ENCODE measurements around the gene FLT1.

FLT1 gene

DNA sequence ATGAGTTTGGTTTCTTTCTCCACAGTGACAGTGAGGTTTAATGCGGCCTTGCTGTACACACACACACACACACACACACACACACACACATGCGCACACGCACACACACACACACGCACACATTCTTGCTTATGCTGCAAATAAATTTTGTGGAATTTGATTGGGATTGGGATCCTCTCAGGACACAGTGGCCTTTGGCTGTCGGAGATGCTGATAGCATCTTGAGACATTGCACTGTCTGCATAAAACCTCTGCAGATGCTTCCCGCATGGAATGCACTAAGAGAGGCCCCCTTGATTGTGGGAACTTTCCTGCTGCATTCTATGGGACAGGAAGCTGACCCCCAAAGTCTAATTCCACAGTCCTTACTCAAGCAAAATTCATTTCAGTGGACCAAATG lies 145.6 kb downstream of the FLT1 start:
- DNase-seq (ENCODE audit: low read depth in 4 of 4, low spot score in 1 of 4) = no peak

DNA sequence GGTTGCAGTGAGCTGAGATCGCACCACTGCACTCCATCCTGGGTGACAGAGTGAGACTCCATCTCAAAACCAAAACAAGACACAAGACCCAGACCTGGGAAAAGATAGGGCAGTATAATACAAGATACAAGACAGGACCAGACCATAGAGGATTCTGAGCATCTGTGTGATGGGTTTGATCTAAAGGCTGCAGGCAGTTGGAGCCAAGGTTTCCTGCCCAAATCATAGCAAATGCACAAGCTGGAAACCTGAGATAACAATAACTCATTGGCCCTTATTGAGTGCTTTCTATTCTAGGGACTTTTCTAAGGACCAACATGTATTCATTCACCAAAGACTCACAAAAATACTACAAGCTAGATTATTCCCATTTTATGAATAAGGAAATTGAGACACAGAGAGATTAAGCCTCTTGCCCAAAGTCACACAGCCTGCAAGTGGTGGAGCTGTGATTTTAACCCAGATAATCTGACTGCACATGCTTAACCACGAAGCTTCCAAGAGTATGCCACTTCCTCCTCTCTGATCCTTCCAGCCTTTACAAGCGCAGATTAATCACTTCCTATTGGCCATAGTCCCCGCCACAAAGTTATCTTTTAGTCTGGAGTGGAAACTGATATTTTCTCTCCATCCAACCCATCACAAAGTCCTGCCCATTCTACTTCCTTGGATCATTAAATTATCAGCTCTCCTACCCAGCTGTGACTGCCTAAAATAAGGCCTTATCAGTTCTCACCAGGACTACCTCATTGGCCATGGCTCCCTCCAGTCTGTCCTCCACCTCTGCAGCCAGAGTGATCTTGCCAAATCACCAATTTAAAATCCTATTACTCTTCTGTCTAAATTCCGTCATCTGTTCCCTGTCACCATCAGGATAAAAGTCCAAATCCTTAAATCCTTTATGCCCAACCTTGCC lies 147.2 kb downstream of the FLT1 start:
- no peak for DNase-seq (ENCODE audit: low read depth in 4 of 4, low spot score in 1 of 4)

GRCh38 chr13:28346154-28346553 lies 148.8 kb downstream of the FLT1 start:
- no peak for DNase-seq (ENCODE audit: low read depth in 4 of 4, low spot score in 1 of 4)

DNA sequence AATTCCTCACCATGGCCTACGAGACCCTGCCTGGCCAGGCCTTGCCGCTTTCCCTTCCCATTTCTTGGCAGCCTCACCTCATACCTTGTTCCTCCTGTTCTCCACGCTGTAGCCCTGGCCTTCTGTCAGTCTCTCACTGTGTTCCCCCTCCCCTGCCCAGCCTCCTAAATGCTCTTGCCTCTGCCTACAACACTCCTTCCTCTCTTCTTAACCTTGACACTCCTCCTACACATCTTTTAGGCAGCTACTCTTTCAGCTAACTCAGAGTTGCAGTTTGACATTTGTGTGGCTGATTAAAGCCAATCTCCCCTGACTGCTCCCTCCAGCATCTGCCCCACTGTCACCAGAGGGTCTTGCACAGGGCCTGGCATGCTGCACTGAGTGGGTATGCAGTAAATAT lies 150.8 kb downstream of the FLT1 start:
- DNase-seq (ENCODE audit: low read depth in 4 of 4, low spot score in 1 of 4) = no peak

- no peak for DNase-seq (ENCODE audit: low read depth in 4 of 4, low spot score in 1 of 4)
Observed at GRCh38 chr13:28342251-28342650, 152.7 kb downstream of the FLT1 start.

DNA sequence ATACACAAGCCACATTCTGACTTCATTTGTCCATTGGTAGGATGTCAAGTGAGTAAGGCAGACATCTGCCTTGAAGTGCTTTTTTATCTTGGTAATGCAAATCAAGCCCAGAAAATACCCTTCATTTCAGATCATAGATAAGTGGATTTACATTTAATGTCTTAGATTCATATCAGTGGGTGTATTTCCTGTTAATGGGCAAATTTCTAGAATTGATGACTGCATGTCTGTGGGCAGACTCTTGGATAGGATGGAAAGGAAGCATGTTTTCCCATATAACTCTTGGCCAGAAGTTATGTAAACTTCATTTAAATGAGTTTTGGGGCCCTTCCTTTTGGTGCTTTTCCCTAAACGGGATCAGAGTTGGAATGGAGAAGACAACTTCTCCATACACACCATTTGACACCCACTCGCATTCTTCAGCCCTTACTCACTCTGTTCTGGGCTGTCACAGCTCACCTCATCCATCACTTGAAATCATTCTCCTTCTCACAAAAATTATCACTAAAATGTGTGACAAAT lies 154.6 kb downstream of the FLT1 start:
- no peak for DNase-seq (ENCODE audit: low read depth in 4 of 4, low spot score in 1 of 4)

GRCh38 chr13:28339419-28339818 lies 155.5 kb downstream of the FLT1 start:
- DNase-seq (ENCODE audit: low read depth in 4 of 4, low spot score in 1 of 4) = no peak

DNA sequence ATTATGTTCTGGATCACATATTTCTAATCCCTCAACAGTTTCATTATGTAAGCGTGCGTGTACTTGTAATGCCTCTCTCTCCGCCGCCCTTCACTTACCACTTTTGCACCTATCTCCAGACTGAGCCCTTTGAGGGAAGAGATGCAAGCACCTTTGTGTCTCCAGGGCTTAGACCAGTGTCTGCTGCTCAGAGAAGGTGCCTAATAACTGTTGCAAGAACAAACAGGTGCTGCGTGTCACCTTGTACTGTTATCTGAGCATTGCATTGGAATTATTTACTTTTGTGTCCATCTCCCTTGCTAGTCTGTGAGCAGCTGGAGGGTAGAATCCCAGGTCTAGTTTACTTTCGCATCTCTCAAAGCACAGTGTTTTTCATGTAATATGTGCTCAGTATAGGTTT lies 156.2 kb downstream of the FLT1 start:
- DNase-seq (ENCODE audit: low read depth in 4 of 4, low spot score in 1 of 4) = no peak

DNA sequence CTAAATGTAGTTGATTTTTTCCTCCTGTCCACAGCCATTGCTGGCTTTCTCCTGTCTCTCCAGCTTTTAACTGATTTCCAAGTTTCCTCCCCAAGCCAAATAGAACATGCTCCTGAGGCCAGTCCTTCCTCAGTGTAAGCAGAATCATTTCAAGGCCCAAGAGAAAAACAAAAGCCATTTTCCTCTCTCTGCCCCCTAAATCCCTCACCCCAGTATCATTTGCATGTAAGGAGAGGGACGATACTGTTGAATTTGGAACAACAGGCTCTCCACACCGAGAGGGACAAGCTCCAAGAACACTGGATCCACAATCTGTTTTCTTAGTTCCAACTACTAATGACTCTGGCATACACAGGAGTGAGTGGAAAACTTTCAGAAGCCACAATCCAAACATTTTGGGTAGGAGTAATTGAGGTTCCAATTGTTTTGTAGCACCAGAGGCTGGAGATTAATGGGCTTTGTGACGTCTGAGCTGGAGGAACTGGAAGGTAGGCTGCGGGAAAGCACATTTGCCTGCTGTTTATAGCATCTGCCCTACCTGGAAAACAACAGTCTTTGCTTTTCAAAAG lies 156.8 kb downstream of the FLT1 start:
- DNase-seq (ENCODE audit: low read depth in 4 of 4, low spot score in 1 of 4) = no peak

DNA sequence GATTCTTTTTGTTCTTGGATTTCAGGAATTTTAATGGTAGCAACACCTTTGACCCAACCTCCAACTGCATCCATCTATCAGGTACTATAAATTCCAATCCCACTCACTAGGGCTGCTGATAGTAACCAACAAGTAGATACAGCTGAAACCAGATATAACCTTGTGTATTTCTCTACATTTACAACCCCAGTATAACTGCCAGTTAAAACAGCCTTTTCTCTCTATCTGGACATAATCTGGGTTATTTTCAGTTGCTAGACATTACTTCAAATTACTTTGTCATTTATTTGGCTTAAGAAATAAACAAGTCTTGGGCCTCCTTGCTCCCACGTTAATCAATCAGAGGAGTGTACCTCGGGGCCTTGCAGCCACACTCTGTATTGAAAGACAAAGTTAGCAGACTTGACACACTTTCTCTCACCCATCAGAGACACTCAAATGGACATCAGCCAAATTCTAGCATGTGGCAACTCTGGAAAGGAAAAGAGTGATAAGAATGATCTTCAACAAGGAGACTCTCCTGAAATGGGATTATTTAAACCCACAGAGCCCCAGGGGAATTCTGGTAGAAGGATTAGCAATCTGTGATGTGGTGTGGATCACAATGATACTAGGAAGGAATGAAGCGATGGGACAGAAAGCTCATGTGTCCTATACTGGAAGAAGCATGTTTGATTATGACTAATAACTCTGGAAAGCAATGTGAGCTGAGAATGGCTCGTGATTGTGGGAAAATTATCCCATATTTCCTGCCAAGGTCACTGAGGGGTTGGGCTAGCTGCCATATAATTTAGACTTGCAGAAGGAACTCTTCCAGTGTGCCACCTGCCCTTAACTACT lies 157.5 kb downstream of the FLT1 start:
- DNase-seq (ENCODE audit: low read depth in 4 of 4, low spot score in 1 of 4) = no peak

GRCh38 chr13:28336193-28336657 lies 158.7 kb downstream of the FLT1 start:
- no peak for DNase-seq (ENCODE audit: low read depth in 4 of 4, low spot score in 1 of 4)

GRCh38 chr13:28333204-28333881 lies 161.6 kb downstream of the FLT1 start:
- no peak for DNase-seq (ENCODE audit: low read depth in 4 of 4, low spot score in 1 of 4)

DNA sequence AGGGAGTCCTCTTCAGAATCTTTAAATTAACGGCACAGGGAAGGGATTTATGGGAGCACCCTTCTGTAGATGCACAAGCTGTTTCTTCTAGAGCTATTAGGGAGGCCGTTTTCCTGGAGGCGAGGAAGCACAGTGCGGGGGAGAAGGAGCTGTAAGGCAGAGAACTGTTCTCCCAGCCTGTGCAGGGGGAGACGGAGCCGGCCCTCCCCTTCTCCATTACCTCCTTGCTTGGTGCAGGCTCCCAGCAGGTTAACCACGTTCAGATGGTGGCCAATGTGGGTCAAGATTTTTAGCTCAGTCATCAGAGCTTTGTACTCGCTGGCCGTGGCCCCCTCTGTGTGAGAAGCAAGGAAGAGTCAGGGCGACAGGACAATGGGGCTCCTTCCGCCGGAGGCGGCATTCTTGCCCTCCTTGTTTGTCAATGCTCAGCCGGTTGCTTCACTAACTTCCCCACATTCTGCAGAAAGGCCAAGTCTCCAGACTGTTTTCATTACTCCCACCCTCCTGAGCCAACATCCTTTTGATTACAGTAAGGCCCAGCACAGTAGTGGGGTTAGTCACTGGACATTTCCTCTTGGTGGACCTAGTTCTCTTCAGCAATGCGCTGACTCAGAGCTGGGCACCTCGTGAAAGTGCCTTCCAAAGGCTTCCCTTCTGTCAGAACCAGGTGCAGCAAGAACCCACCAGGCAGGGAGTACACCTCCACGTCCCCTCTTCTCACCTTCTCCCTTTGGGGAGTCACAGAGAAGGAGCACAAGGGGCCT lies 165.4 kb downstream of the FLT1 start:
- DNase-seq (ENCODE audit: low read depth in 4 of 4, low spot score in 1 of 4) = no peak

DNA sequence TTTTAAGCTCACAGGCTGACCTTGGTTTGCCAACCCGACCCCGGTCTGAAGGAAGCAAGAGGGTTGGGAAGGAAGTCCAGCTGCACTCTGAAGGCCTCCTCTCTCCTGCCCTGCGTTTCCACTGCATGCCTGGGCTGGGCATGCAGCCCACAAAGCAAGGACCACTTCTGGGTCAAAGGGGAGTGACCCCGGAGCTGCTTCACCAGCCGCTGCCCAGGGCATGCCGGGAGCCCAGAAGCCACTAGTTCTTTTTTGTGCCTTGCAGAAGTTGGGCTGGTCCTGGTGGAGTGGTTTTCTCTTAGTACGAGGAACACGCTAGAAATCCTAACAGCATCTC lies 166.7 kb downstream of the FLT1 start:
- DNase-seq (ENCODE audit: low read depth in 4 of 4, low spot score in 1 of 4) = no peak

- DNase-seq (ENCODE audit: low read depth in 4 of 4, low spot score in 1 of 4) = no peak
Observed at GRCh38 chr13:28327373-28328270, 167.3 kb downstream of the FLT1 start.

DNA sequence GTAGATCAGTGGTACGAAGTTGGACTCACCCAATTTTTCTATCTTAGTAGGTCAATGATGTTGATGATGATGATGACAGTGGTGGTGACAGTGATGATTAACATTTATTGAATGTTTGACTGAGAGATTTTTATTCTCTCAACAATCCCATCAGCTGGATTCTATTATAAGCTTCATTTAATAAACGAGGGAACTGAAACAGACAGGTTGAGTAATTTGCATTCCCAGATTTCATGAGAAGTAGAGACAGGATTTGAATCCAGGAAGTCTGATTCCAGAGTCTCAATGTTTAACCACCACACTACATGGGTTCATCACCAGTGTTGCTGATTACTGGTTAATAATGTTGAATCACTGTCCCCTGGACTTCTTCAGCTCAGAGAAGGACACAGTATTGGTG lies 168.9 kb downstream of the FLT1 start:
- DNase-seq (ENCODE audit: low read depth in 4 of 4, low spot score in 1 of 4) = no peak

GRCh38 chr13:28325022-28325421 lies 169.9 kb downstream of the FLT1 start:
- no peak for DNase-seq (ENCODE audit: low read depth in 4 of 4, low spot score in 1 of 4)

DNA sequence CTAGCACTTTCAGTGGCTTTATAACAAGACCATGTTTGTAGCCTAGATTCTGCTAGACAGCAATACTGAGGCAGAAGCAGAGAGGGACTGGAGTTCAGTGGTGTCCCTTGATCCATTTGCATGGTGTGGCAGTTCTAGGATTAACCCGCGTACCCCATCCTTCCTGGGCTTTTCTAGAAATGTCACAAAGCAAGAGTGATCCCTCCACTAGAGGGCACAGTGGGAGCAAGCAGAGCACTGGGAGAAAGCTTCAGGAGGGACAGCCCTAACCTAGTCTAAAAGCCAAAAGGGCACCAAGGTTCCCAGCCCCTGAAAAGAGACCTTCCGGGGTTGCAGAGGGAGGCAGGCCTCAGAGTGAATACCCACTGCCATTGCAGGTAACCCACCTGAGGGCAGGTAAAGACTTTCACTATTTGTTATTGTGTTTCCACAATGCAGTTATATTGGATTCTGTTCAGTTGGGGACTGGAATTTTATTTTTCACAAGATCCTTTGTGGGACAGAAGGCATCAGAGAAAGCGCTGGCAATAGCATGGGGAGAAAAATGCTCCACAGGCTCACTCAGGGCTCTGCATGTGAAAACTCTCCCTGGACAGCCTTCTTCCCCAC lies 170.6 kb downstream of the FLT1 start:
- peak; percentile 11 to 34 (median 30) for DNase-seq (ENCODE audit: low read depth in 4 of 4, low spot score in 1 of 4)

Data from stimulated activated CD4-positive, alpha-beta T cell treated with anti-CD3 and anti-CD28 coated beads, Interleukin-1b, Interleukin-23, amount 100 ng/mL, for 24 hours (primary cell).